ENCODE results near the gene CFAP46.

DNA sequence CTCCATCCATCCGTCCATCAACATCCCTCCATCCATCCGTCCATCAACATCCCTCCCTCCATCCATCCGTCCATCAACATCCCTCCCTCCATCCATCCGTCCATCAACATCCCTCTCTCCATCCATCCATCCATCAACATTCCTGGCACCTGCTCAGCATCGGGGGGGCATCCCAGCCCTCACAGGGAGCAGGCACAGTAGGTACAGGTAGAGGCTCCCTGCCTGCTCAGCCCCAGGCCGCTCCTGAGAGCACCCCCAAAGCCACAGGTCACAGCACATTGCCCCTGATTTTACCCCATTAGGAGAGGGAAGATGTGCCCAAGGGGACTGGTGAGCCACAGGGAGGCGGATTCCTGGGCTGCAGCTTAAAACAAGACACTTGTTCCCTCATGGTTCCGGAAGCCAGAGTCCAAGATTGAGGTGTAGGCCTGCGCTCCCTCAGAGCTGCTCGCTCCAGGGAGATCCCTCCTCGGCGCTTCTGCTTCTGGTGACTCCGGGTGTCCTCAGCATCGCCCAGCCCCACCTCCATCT is 21.1 kb upstream of the CFAP46 start:
- no peak for TF ChIP-seq FOXM1 (IDR thresholded peaks at IDR 0.05; ENCODE audit: borderline replicate concordance)
- TF ChIP-seq ARNT (IDR thresholded peaks at IDR 0.05): no peak
- TF ChIP-seq TARDBP (IDR thresholded peaks at IDR 0.05): no peak
- TF ChIP-seq ELF4 (IDR thresholded peaks at IDR 0.05): no peak
- no peak for TF ChIP-seq LEF1 (IDR thresholded peaks at IDR 0.05; ENCODE audit: borderline replicate concordance)
